CD4-positive, CD25-positive, alpha-beta regulatory T cell (primary cell): ENCODE data around the gene FBXO21. TPM values are rescaled to one million over a fixed set of nuclear protein-coding genes. Genes with fewer than 3 reads are reported as not detected.

Experiments used
- ATAC-seq, 2 donors: fragments of 150-1000 bp; cut with Tn5 transposase; one replicate each; pipeline ENCODE4 v1.10.0; 2021; ENCODE audit warnings: low read depth in 2 of 2, moderate number of reproducible peaks in 2 of 2, moderate library complexity in 1 of 2
- DNase-seq, 3 donors: peaks; one replicate each; pipeline versions ENCODE4 v3.0.0 to v3.0.0-alpha.2; 2012 to 2022; ENCODE audit warnings: mixed read lengths in 1 of 3
- H3K27ac ChIP-seq: one replicate; pipeline ENCODE4 v1.7.0; 2013; ENCODE audit warnings: mild to moderate bottlenecking, low read length; ENCODE audit not compliant: insufficient read depth, poor library complexity, severe bottlenecking
- H3K27me3 ChIP-seq: one replicate; pipeline ENCODE4 v1.7.0; 2013; ENCODE audit warnings: low read length; ENCODE audit not compliant: control insufficient read depth, insufficient read depth
- H3K36me3 ChIP-seq: one replicate; pipeline ENCODE4 v1.7.0; 2013; ENCODE audit warnings: mild to moderate bottlenecking, low read length, moderate library complexity; ENCODE audit not compliant: control insufficient read depth, insufficient read depth
- H3K4me1 ChIP-seq: 2 replicates; pipeline ENCODE4 v1.7.0; 2013; ENCODE audit warnings: mild to moderate bottlenecking, low read length; ENCODE audit not compliant: insufficient read depth, control insufficient read depth, poor library complexity, severe bottlenecking
- H3K4me3 ChIP-seq: one replicate; pipeline ENCODE4 v1.7.0; 2013; ENCODE audit warnings: low read depth, mild to moderate bottlenecking, low read length, moderate library complexity
- H3K9me3 ChIP-seq, 2 experiments: 1 replicate in 1 of 2; 2 replicates in 1 of 2; pipeline ENCODE4 v1.7.0; 2013; ENCODE audit warnings: low read length in 2 of 2, mild to moderate bottlenecking in 1 of 2, moderate library complexity in 1 of 2; ENCODE audit not compliant: control insufficient read depth in 2 of 2
- H3K27ac Mint-ChIP-seq, 3 donors: one replicate each; pipeline ENCODE4 v1.8.0; 2020 to 2022; ENCODE audit warnings: mild to moderate bottlenecking in 3 of 3, mixed read lengths in 3 of 3, moderate library complexity in 2 of 3
- H3K27me3 Mint-ChIP-seq: one replicate; pipeline ENCODE4 v1.8.0; 2022; ENCODE audit warnings: mild to moderate bottlenecking, mixed read lengths
- H3K36me3 Mint-ChIP-seq: one replicate; pipeline ENCODE4 v1.8.0; 2020; ENCODE audit warnings: mixed read lengths
- H3K4me1 Mint-ChIP-seq, 4 donors: one replicate each; pipeline ENCODE4 v1.8.0; 2020 to 2022; ENCODE audit warnings: mixed read lengths in 4 of 4, mild to moderate bottlenecking in 1 of 4
- H3K4me3 Mint-ChIP-seq, 4 donors: one replicate each; pipeline ENCODE4 v1.8.0; 2020 to 2022; ENCODE audit warnings: mild to moderate bottlenecking in 4 of 4, mixed read lengths in 4 of 4, moderate library complexity in 3 of 4
- H3K9me3 Mint-ChIP-seq, 7 donors: one replicate each; pipeline ENCODE4 v1.8.0; 2020 to 2022; ENCODE audit warnings: mixed read lengths in 7 of 7, mild to moderate bottlenecking in 3 of 7, moderate library complexity in 2 of 7
- polyA plus RNA-seq, 4 donors: library from polyadenylated mRNA; unstranded; fragments of 300-500 nt; fragmentation: Illumina TruSeq; gene quantifications; one replicate each; pipeline ENCODE4 v1.2.3, GENCODE V29; 2021
- total RNA-seq: library from RNA; stranded (reverse); gene quantifications from one replicate; pipeline ENCODE4 v1.2.3, GENCODE V29; 2022

The FBXO21 gene
- total and polyA plus RNA-seq, 5 donors from 2014 or later, result 49.4 to 61.0 (median 52.2) TPM

DNA sequence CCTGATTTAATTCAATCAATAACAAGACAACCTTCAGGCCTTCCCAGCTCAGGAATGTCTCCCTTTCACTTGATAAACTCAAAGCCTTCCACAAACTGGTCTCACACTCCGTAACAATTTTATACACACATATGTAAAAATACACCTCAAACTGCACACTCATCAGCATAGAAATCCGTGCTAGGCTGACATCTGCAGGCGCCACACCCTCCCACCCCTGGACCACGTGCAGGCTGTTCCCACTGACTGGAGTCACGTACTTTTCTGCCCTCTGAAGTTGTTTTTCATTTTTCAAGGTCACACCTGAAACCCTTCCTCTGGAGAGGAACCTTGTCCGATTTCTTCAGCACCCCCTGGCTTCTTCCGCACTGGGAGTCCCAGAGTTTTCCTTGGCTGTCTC, 27.6 kb downstream of the FBXO21 start:
- Mint-ChIP-seq H3K4me1 (peaks cover 0 to 8% (median 1%) of the 10 kb centered on the region in 4 donors), H3K9me3 (no peaks in the 10 kb centered on the region), H3K27me3 (no peaks in the 10 kb centered on the region), H3K27ac (peak overlapping the region in 1 of 3 donors; percentile 26), H3K36me3 (peaks cover 63% of the 10 kb centered on the region), H3K4me3 (no peak overlapping the region)
- H3K4me3 ChIP-seq, result no peak overlapping the region
- no peak for ATAC-seq
- no peaks in the 10 kb centered on the region for H3K9me3 ChIP-seq
- no peak for DNase-seq
- peaks cover 97% of the 10 kb centered on the region for H3K36me3 ChIP-seq
- H3K4me1 ChIP-seq, result no peaks in the 10 kb centered on the region
- no peaks in the 10 kb centered on the region for H3K27me3 ChIP-seq
- no peak overlapping the region for H3K27ac ChIP-seq

DNA sequence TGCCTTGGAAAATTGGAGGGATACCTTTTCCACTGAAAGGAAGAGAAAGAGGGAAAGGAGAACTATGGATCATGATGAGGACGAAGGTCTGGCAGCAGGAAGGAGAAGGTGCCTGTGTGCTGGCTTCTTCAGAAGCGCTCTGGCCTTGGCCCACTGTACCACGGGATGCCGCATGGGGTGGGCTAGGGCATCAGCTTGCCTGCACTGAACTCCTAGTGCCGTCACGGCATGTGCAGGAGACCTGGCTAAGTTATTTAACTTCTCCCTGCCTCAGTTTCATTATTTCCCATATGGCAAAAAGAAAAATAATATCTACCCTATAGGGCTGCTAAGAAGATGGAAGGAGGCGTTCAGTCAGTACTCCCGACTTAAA, 28.1 kb downstream of the FBXO21 start:
- H3K36me3 Mint-ChIP-seq, result peaks cover 67% of the 10 kb centered on the region

DNA sequence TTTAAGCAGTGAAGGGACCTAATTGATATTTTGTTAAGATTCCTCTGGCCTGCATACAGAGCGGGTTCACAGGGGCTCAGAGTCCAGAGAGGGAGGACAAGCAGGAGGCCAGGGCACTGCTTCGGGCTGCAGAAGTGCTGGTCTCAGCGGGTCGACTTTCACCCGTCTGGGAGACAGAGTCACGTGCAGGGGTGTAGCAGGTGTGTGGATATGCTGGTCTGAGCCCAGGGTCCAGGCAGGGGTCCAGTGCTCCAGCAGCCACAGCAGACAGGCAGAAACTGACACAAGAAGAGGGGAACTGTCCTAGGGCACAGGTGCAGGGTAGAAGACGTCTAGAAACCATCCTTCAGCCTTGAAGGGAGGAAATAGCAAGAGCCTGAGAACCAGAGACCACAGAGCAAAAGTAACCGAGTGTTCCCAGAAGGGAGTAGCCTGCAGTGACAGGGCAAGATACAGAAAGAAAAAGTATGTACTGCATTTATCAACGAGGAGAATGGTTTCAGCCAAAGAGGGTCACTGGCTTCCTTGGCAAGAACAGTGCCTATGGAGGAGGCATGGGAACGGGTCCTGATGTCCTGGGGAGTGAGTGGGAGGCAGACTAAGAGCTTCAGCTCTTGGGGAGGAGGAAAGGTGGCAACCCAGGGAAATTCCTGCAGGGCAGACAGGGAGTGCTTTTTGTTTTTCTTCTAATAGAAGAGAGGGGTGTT, 28.7 kb downstream of the FBXO21 start:
- Histone ChIP-seq H3K9me3 (no peaks in the 10 kb centered on the region), H3K4me1 (no peaks in the 10 kb centered on the region), H3K36me3 (peaks cover 97% of the 10 kb centered on the region), H3K27me3 (no peaks in the 10 kb centered on the region), H3K27ac (no peak overlapping the region), H3K4me3 (no peak overlapping the region)
- DNase-seq (no peak), ATAC-seq (no peak)
- Mint-ChIP-seq H3K4me1 (peaks cover 0 to 8% (median 1%) of the 10 kb centered on the region in 4 donors), H3K36me3 (peaks cover 62% of the 10 kb centered on the region), H3K4me3 (no peak overlapping the region), H3K9me3 (no peaks in the 10 kb centered on the region), H3K27me3 (no peaks in the 10 kb centered on the region), H3K27ac (peak overlapping the region in 1 of 3 donors; percentile 68)

More for the DNA sequence above, 28.1 kb downstream of the FBXO21 start:
- Mint-ChIP-seq H3K4me1 (peaks cover 0 to 8% (median under 1%) of the 10 kb centered on the region in 4 donors), H3K27me3 (no peaks in the 10 kb centered on the region), H3K4me3 (no peak overlapping the region), H3K27ac (peak overlapping the region in 1 of 3 donors; percentile 68), H3K9me3 (no peaks in the 10 kb centered on the region)
- no peaks in the 10 kb centered on the region for H3K9me3 ChIP-seq
- no peaks in the 10 kb centered on the region for H3K27me3 ChIP-seq
- ATAC-seq (no peak), DNase-seq (no peak)
- no peak overlapping the region for H3K27ac ChIP-seq
- H3K4me1 ChIP-seq, result no peaks in the 10 kb centered on the region
- H3K36me3 ChIP-seq, result peaks cover 97% of the 10 kb centered on the region
- no peak overlapping the region for H3K4me3 ChIP-seq

DNA sequence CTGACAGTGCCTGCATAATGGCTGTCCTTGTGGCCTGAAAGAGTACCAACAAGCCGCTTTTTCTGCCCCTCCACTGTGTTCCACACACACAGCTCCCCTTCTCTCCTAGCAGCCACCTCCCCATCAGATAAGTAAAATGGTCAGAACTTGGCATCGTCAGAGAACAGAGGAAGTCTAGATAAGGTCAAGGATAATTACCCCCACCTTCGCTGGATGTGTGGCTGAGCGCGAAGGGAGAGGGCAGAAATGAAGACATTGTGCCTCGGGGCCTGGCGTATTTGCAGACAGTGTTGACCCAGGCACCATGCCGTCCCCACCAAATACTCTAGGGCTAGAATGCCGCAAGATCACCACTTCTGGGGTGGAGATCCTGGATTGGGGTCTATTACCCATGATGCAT, 30.6 kb downstream of the FBXO21 start:
- ATAC-seq, result no peak
- H3K9me3 Mint-ChIP-seq, result peaks cover 0 to 2% (median 0%) of the 10 kb centered on the region in 7 donors
- Histone ChIP-seq H3K36me3 (peaks cover 98% of the 10 kb centered on the region), H3K27ac (no peak overlapping the region), H3K4me1 (no peaks in the 10 kb centered on the region), H3K9me3 (no peaks in the 10 kb centered on the region), H3K4me3 (no peak overlapping the region), H3K27me3 (no peaks in the 10 kb centered on the region)
- H3K27ac Mint-ChIP-seq, result peak overlapping the region in 1 of 3 donors; percentile 53
- no peak overlapping the region for H3K4me3 Mint-ChIP-seq
- H3K4me1 Mint-ChIP-seq, result peaks cover 0 to 10% (median 6%) of the 10 kb centered on the region in 4 donors
- DNase-seq, result no peak
- peaks cover 57% of the 10 kb centered on the region for H3K36me3 Mint-ChIP-seq
- no peaks in the 10 kb centered on the region for H3K27me3 Mint-ChIP-seq

DNA sequence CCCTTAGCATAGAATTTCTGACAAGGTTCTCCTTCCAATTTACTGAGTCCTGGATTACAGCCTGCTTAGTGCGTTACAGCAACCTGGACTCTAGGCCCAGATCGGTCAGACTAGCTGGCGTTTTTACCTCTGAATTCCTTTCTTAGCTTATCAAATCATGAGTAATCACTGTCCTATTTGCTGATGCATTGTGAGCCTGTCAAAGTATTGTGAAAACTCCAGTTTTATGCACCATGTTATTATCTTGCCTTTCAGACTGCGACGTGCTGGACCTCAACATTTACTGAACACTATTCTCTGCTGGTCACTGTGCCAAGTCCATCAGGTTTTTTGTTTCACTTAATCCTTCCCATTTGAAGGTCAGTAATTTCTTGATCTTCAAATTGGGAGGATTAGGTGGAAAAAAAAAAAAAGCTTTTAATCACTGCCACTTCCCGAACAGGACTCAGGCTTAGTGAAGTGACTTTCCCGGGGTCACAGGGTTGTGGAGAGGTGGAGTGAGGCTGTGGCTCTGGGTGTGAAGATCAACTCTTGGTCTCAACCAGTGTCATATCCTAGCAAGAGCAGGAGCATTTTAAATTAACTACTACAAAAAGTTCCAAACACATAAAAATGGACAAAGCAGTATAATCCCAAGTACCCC, 31.2 kb downstream of the FBXO21 start:
- ATAC-seq (no peak), DNase-seq (no peak)
- no peaks in the 10 kb centered on the region for H3K4me1 ChIP-seq
- no peaks in the 10 kb centered on the region for H3K9me3 ChIP-seq
- no peak overlapping the region for H3K4me3 ChIP-seq
- no peak overlapping the region for H3K4me3 Mint-ChIP-seq
- peaks cover 0 to 10% (median 6%) of the 10 kb centered on the region in 4 donors for H3K4me1 Mint-ChIP-seq
- H3K36me3 Mint-ChIP-seq, result peaks cover 56% of the 10 kb centered on the region
- peaks cover 0 to 2% (median 0%) of the 10 kb centered on the region in 7 donors for H3K9me3 Mint-ChIP-seq
- H3K27ac ChIP-seq, result no peak overlapping the region
- no peaks in the 10 kb centered on the region for H3K27me3 ChIP-seq
- H3K27me3 Mint-ChIP-seq, result no peaks in the 10 kb centered on the region
- H3K36me3 ChIP-seq, result peaks cover 99% of the 10 kb centered on the region
- peak overlapping the region in 2 of 3 donors; percentile 13 to 69 for H3K27ac Mint-ChIP-seq

DNA sequence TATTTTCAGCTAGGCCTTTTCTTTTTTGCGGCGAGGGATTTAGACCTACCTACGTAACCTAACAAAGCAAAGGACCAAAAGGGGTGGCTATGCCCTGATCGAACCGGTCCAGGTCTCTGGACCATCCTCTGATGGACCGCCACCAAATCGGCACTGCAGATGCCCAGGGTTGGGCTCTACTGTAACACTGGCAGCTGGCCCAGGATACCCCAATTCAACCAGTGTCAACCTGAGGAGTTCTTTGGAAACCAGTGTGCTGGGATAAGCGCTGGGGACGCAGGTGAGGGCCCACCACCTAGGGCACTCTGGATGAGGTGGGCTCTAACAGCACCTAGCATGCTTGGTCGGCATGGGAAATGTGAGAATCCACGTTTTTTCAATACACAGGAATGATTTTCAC, 32.2 kb downstream of the FBXO21 start:
- peaks cover 65% of the 10 kb centered on the region for H3K36me3 Mint-ChIP-seq
- ATAC-seq (no peak), DNase-seq (no peak)
- Histone ChIP-seq H3K9me3 (no peaks in the 10 kb centered on the region), H3K4me1 (no peaks in the 10 kb centered on the region), H3K4me3 (no peak overlapping the region), H3K36me3 (peaks cover 99% of the 10 kb centered on the region), H3K27ac (no peak overlapping the region), H3K27me3 (no peaks in the 10 kb centered on the region)
- H3K27me3 Mint-ChIP-seq, result no peaks in the 10 kb centered on the region
- H3K9me3 Mint-ChIP-seq, result peaks cover 0 to 2% (median 0%) of the 10 kb centered on the region in 7 donors
- H3K4me3 Mint-ChIP-seq, result no peak overlapping the region
- H3K27ac Mint-ChIP-seq, result no peak overlapping the region
- H3K4me1 Mint-ChIP-seq, result peaks cover 3 to 12% (median 7%) of the 10 kb centered on the region in 4 donors

DNA sequence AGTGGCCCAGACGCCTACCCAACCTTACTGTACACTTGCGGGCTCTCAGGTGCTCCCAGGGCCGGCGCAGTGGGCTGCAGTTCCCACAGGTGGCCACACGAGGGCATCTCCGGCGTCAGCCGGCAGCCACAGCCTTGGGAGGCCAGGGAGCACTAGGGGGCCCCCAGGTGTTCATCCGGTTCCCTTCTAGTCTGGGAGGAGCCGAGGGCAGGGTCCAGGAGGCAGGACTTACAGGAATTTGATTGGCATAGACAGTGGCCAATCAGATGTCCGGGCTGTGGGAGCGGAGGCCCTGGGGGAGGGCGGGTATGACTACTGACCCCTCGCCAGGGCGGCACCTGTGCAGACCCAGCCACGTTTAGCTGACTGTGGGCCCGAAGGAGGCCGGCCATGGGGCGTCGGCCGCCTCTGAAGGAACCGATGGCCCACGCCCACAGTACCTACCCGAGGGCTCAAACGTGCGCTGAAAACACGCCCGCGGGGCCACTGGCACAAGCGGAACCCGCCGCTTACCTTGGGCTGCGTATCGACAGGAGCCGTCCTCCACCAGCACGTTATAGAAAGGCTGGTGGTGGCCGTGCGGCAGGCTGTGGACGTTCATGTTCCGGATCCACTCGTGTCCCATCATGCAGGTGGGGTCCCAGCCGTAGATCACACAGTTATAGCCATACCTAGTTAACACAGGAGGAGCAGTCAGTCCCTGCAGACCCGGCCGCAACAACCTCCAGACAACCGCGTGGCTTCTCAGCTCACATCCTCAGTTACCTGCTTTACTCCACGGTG, 34.8 kb downstream of the FBXO21 start:
- H3K4me3 Mint-ChIP-seq, result no peak overlapping the region
- H3K9me3 Mint-ChIP-seq, result peaks cover 0 to 2% (median 0%) of the 10 kb centered on the region in 7 donors
- ATAC-seq (peak; percentile 80 to 83), DNase-seq (peak; percentile 49 to 71 (median 64))
- H3K27me3 Mint-ChIP-seq, result no peaks in the 10 kb centered on the region
- peaks cover 9 to 35% (median 16%) of the 10 kb centered on the region in 4 donors for H3K4me1 Mint-ChIP-seq
- Histone ChIP-seq H3K4me3 (no peak overlapping the region), H3K36me3 (peaks cover 86% of the 10 kb centered on the region), H3K27ac (no peak overlapping the region), H3K27me3 (no peaks in the 10 kb centered on the region), H3K4me1 (no peaks in the 10 kb centered on the region), H3K9me3 (no peaks in the 10 kb centered on the region)
- H3K36me3 Mint-ChIP-seq, result peaks cover 59% of the 10 kb centered on the region
- no peak overlapping the region for H3K27ac Mint-ChIP-seq
